Suppressor macrophage treated with lipopolysaccharide for 4 hours (primary cell): ENCODE measurements around the gene MDGA2.
"Not testable (repeated sequence)": the region's sequence is repeated elsewhere in the genome, so short reads cannot be mapped to it uniquely, and the experiment has no call there.

Experiments
- DNase-seq: peaks from one replicate; pipeline ENCODE4 v3.0.0-alpha.2; 2020

The MDGA2 gene

DNA sequence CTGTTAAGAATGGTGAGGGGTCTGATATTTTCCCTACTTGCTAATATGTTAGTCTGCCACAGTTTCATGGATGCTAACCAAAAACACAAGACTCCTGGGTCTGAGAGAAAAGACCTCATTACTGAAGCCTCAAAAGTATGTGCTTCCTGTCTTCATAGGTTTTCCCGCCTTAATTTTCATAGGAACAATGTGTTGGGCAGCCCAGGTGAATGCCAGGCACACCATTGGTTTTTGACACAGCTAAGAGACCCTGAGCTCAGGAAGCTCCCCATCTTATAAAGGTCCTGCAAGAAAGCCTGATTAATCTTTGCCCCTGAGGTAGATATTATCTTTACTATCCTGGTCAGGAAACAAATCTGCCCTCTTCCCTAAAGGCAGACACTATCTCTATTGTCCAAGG, 464.1 kb downstream of the MDGA2 start:
- DNase-seq: no peak

DNA sequence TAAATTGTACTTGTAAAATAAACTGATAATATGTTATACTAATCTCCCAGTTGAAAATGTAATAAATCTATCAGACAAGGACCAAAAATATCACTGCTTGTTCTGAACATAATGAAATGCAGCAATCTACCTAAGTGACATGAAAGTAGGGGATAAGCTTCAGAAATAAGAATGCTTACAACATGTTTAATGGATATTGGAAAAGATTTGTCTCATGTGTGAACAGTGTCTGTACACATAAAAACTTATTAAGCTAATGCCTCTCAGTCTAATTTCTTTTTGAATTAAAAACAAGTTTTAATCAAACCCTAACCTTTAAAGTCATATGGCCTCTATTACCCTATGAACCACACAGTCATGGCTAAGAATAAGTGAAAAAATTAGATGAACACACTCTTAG, 465.3 kb downstream of the MDGA2 start:
- no peak for DNase-seq

DNA sequence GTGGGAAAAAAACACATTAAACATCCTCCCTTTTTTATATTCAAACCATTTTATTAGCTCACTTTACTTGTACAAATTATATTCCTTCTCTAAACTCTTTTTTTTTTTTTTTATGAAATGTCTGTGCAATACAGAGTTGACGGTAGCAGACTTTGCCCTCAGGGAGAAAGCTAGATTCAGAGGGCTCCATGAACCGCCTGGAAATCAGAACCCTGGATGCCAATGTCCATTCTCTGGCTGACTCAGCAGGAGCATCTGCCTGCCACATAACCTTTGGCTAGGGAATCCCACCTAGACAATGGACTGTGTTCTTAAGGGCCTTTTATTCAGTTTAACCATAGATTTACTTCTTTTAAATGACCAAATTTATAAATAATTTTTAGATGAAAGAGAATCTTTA, 467.0 kb downstream of the MDGA2 start:
- DNase-seq: no peak

DNA sequence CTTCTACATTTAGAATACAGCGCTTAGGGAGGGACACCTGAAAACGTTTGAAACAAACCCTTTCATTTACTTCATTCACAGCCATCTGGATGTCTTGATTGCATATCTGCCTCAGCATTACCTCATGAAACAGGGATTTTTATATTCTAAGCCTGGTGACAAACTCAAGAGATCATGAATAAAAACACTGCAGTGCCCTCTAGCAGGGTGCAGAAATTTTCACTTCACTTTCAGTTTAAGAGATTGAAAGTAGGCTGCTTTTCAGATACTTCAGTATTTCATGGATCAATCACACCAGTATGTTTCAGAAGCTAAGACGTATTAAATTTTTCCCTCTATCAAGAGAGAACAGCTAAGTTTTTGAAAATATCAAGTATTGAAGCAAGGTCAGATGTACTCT, 467.8 kb downstream of the MDGA2 start:
- DNase-seq: no peak

DNA sequence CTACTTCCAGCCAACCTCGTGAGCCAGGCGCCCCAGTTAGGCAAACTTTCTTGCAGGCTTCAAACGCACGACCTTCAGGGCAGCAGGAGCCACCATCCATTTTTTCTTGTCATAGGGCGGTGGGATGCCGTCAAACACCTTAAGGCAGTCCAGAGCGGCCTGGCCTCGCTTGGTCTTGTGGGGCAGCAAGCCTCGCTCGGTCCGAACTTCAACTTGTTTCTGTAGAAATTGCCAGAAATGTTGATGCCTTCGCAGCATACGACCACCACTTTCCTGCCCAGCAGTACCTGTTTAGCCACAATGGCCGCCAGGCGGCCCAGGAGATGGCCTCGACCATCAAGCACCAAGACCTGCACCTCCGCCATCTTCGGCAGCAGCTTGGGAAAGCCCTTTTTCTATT, 474.7 kb downstream of the MDGA2 start:
- no peak for DNase-seq

DNA sequence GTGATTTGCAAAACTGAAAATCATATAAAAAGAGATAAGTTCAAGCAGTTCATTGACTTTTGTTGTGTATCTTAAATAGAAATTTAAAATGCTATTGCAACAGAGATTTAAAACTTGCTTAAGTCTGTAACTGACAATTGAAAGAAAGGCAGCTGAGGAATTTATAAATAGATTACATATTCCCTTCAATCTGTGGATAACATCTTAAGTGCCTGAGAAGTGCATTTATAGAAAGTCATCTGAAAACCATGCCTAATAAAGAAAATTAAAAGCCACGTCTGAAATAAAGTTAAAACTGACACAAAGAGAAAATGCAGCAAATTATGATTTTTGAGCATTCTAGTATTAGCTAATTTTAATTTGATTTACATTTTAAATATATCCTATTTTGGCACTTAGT, 479.8 kb downstream of the MDGA2 start:
- no peak for DNase-seq

DNA sequence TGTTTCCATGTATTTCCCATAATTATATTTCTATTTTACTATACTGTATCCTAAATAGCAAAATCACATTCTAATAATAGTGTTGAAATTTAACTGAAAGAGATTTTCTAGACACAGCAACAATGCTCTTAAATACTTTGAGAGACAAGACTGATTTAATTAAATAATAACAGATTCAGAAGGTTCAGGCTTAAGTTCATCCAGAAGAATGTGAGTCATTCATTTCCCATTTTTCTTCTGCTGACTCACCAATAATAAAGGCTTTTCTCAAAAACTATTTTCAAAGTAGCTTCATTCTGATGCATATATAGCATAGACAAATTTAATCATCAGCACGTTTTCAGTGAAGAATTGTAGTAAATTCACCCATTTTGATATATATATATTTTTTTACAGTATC, 481.4 kb downstream of the MDGA2 start:
- no peak for DNase-seq

DNA sequence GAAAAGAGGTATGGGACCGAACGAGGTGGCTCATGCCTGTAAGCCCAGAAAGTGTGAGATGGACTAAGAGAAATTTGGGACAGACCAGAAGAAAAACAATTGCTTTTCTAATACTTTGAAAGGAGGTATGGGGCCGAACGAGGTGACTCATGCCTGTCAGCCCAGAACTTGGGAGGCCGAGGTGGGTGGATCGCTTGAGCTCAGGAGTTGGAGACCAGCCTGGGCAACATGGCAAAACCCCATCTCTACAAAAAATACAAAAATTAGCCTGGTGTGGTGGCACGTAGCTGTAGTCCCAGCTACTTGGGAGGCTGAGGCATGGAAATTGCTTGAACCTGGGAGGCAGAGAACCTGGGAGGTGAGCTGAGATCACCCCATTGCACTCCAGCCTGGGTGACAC, 483.2 kb downstream of the MDGA2 start:
- not testable (repeated sequence) for DNase-seq

DNA sequence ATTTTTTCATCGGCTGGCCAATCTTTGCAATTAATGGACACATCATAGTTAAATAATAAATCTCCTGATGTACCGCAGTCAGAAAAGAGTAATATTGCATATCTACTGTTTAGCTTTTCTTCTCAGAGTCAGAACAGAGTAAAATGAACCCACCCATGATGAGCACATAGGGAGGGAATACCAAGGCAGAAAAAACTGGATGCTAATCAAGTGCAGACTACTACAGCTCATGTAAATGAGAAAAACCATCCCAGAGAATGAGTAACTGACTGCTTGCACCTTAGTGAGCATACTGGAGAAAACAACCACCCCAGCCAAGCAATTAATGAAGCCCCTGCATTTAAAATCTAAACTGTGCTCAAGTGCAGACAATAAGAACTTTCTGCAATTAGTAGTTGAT, 483.7 kb downstream of the MDGA2 start:
- no peak for DNase-seq

DNA sequence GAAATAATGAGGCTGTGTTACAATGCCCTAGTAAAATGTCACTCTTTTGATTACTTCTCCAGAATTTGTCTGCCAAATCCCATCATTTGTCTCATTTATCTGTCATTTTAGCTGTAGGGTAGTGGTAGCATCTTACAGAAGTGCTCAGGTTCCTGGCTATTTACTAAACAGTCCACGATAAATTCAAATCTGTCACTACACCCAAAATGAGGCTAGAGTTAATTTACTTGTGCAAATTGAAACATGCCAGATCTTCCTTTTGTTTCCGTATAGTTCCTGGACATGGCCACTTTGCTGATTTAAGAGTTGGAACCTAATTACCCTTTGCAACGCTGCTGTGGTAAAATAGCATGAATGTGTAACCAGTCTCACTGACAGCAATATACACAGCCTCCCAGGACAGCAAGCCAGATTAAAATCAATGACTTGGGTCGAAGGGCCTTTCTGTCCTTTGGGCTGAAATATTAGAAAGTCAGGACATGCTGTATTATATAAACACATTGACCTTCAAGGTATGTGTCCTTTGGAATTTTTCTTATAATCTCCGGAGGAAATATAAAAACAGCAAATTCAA, 485.4 kb downstream of the MDGA2 start:
- no peak for DNase-seq

DNA sequence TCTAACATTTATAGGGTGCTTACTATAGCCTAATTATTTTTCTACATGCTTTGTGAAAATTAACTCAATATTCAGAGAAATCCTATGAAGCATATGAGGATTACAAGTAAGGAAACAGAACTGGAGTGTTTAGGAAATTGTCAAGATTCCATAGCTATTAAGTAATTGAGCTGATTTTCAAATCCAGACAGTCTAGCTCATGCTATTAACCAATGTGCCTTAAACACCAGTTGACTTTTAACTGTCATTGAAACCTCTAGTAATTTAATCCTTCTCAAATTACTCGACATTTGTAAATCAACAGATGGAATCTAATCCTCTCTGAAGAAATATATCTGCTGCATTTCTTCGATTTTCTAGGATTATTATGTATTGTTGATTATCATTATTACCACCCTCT, 488.9 kb downstream of the MDGA2 start:
- no peak for DNase-seq

DNA sequence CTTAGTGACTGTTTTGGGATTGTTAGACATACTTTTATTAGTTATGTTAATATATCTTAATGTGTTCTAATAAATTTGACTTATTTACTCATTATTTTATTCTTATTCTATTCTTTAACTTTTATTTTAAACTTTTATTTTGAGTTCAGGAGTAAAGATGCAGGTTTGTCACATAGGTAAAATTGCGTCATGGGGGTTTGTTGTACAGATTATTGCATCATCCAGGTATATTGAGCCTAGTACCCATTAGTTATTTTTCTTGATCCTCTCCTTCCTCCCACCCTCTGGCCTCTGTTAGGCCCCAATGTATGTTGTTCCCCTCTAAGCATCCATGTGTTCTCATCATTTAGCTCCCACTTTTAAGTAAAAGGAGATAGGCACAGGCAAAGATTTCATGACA, 495.5 kb downstream of the MDGA2 start:
- DNase-seq: no peak

DNA sequence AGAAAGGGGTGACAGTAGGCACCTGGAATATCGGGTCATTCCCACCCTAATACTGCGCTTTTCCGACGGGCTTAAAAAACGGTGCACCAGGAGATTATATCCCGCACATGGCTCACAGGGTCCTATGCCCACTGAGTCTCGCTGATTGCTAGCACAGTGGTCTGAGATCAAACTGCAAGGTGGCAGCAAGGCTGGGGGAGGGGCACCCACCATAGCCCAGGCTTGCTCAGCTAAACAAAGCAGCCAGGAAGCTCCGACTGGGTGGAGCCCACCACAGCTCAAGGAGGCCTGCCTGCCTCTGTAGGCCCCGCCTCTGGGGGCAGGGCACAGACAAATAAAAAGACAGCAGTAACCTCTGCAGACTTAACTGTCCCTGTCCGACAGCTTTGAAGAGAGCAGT, 503.5 kb downstream of the MDGA2 start:
- not testable (repeated sequence) for DNase-seq

DNA sequence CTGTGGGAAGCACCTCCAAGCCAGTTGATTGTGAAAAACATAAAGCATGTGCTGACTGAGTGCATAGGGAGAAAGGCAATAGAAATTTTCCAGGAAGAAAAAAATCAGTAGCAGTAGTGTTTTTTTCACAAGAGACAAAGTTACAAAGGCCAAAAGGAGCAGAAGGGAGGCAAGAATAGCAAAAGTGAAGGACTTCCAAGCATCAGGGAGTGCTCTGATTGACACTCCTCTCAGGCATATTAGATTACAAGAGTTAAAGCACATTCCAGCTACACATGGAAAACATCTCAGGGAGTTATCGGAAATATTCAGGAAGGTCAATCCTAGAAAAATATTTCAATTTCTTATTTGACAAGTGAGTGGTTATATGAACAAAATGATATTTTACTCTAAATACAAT, 508.0 kb downstream of the MDGA2 start:
- DNase-seq: no peak

DNA sequence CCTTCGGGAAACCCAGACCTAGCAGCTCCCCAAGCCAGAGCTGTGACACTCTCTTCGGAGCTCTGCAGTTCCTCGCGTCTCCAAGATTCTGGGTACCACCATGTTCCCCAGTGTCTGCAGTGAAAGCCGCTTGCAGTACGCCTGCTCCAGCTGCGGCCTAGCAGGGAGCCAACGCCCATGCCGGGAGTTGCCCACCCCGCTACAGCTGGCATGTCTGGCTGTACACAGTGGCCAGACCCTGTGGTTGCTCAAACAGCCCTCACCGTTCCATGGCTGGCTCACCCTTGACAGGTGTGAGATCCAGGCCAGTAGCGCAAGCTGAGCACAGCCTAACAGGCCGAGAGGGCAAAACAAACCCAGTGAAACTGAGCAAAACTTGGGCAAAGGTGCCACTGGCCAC, 520.0 kb downstream of the MDGA2 start:
- DNase-seq: no peak

DNA sequence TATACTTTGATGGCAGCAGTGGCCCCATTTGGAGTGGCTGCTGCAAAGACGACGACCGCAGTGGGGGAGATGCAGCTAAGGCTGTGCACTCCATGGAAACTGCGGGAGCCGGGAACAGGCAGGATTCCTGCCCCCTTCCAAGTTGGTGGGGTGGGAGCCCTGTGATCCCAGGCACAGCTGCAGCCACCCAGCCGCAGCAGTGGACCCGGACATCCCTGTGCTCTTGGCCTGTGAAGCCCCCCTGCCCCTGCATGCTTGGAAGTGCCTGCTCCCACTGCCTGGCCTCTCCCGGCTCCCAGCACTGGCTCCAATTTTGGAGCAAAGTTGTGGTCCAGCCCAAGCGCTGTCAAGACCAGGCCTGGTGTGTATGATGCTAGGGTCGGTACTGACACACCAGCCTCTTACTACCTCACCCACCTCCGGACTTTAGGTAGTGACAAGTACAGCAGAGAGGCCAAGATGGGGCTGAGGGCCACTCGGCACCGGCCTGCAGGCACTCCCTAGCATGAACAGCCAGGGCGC, 521.1 kb downstream of the MDGA2 start:
- DNase-seq: no peak

DNA sequence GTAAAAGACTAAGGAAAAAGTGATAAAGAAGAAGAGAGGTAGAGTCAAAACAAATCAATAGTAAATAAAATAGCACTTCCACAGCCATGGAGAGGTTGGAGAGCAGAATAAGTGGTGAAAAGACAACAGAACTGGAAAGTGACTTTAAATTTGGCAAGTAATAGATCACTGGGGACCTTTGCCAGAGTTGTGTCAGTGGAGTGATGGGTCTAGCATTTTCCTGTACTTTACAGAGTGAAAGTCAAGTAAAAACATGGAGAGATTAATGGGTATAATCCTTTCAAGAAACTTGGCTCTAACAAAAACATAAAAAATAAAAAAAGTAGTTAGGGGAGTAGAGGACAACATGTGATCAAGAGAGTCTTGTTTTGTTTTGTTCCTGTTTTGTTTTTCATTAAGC, 521.7 kb downstream of the MDGA2 start:
- no peak for DNase-seq

DNA sequence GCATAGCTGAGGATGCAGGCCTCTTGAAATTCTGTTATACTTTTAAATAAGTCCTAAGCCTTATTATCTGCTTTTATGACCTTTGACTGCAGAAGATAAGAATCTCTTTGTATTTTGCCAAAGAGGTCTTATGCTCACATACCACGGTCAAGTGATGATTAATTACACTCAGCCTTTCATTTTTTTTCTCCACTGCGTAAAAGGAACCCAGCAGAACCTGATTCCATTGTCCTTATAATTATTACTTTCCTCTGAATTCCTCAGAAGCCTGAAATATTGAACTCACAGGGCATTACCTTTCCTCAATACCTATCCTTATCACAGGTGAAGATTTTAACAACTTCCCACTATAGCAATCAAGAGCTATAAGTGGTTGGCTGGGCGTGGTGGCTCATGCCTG, 525.1 kb downstream of the MDGA2 start:
- DNase-seq: no peak

DNA sequence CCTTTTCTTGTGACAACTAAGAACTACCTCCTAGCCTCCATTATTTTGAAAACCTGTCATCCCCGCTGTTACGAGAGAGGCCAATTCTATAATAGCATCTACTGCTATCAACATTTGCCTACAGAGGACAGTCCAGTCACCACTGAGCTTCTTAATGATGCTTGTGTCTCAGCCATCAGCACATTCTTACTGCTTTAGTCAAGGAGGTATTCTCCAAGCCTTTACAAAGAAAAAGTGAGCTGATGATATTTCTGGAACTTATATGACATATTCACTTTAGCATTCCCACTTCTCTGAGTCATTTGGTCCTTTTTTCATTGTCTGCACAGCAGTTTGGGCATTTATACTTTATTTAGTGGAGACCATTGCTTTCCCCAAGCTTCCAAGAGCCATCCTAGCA, 526.1 kb downstream of the MDGA2 start:
- DNase-seq: no peak

DNA sequence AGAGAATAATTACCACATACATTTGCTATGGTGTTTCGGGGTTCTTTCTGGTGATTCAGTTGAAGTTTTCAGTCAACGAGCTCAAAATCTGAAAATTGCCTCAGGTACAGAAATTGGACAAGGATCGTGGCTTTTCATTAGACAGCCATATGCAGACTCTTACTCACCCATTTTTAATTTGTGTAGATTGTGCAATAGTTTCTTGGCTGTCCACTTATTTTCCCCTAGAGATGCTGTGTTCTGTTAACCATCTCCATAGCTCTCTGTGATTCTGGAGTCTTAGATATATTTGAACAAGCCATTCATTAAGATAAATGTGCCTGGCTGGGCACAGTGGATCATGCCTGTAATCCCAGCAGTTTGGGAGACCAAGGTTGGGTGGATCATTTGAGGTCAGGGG, 526.7 kb downstream of the MDGA2 start:
- DNase-seq: no peak

DNA sequence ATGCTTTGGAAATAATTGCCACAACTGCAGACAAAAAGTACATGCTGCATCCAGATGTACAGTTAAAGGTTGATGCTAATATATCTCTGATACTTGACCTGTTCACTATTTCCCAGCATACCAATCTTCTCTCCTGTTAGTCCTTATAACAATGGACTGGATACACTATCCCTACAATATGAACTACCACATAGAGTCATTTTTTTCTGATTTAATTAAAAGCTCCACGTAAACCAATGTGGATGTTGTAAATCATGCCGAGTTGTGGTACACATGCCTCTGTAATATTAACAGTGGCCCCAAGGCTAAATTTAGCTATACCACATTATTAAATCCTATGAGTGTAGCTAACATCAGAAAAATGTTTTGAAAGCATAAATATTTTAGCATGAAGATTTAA, 554.8 kb downstream of the MDGA2 start:
- DNase-seq: no peak

DNA sequence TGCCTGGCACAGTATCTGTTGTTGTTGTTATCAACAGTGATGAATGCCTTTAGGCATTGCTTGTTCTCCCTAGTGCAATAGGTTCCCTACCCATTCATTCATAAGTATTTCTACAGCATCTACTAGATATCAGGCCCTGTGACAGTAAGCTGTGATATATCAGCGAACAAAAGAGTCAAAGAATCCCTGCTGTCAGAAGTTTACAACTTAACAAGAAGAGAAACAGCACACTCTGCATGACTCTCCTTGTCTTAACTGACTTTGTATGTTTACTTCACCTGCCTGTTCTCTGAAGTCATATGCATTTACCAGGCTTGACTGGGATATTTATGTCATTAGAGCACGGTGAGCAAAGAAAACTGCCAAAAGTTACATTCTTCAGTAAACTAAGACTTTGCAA, 571.6 kb downstream of the MDGA2 start:
- DNase-seq: no peak

DNA sequence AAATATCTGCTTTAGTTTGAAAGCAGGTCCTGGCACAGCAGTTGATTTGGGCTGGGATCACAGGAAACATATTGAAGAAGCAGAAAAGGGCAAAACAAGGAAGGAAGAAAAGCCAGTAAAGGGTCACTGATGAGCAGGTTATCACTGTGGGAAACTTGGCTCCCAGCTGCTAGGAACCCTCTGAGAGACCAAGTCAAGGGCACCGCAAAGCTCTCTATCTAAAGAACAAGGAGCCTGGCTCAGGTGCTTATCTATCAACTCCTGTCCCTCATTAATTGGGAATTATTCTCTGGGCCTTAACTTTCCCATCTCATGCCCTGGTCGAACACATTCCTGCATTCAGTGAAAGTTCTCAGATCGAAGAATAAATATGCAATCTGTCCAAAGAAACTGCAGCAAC, 572.9 kb downstream of the MDGA2 start:
- no peak for DNase-seq

DNA sequence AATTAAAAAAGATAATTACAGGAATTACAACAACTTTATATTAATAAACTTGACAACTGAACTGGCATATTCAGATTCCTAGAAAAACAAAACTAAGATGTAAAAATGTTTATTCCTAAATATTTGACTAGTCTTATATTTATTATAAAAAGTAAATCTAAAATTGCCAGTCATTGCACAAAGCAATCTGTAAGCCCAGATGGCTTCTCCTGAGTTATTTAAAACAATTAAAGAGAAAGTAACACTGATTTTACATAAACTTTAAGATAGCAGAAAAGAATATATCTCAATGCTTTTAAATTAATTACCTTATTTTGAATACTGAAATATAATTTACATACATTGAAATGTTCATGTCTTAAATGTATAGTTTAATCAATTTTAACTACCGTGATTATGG, 589.7 kb downstream of the MDGA2 start:
- DNase-seq: no peak

DNA sequence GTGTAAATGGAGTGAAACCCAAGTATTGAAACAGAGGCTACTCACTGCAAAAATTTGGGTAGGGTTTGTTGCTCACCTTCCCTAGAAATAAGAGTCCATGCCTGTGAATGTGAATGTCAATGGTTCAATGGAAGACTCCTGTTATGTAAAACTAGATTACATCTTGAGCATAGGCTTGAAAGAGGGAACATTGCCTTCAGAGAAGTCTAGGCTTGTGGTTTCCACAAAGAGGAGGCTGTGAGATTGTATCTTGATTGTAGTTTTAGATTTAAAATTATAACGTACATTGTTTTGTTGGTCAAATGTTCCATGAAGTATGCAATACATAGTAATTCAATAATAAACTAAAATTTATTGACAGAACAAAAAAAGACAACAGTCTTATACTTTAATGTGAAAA, 610.1 kb downstream of the MDGA2 start:
- DNase-seq: no peak

DNA sequence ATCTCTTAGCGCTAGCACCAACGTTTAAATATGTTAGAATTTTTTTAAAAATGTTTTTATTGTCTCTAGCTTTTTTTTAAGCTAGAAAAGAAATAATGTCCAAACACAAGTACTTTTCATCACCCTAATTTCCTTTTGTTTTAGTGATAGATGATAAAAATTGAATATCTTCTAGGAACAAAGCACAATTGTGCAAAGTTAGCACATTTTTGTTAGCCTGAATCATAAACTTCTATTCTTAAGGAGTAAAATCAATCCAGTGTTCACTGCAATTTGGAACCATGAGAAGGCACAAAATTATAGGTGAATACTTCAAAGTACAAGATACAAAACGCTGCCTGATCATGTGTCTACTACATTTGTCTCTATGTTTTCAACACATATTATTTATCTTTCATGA, 615.4 kb downstream of the MDGA2 start:
- no peak for DNase-seq
